Activated CD8-positive, alpha-beta T cell treated with anti-CD3 and anti-CD28 coated beads for 36 hours (primary cell): ENCODE data around the gene RHOV. TPM values are rescaled to one million over a fixed set of nuclear protein-coding genes. Genes with fewer than 3 reads are reported as not detected.

ENCODE experiments used
- ATAC-seq: fragments of 200-7000 bp; cut with Tn5 transposase; one replicate; pipeline ENCODE4 v1.10.0; 2021; ENCODE audit warnings: mild to moderate bottlenecking, moderate library complexity
- CTCF ChIA-PET: fragments of 350-600 bp; sonication (Branson Sonifier 250); formaldehyde crosslinking; loops from one replicate; lab custom pipeline; 2021; ENCODE audit warnings: antibody characterized with exemption; lab: Charles Lee
- POLR2A ChIA-PET: fragments of 350-600 bp; sonication (Branson Sonifier 250); formaldehyde crosslinking; loops from one replicate; lab custom pipeline; 2021; ENCODE audit warnings: antibody characterized with exemption; lab: Charles Lee
- DNase-seq: peaks from one replicate; pipeline ENCODE4 v3.0.0-alpha.2; 2020
- H3K27ac Mint-ChIP-seq: one replicate; pipeline ENCODE4 v1.8.0; 2021; ENCODE audit warnings: mild to moderate bottlenecking, mixed read lengths
- H3K27me3 Mint-ChIP-seq: one replicate; pipeline ENCODE4 v1.8.0; 2021; ENCODE audit warnings: mixed read lengths
- H3K36me3 Mint-ChIP-seq: one replicate; pipeline ENCODE4 v1.8.0; 2021; ENCODE audit warnings: low read depth, mixed read lengths
- H3K4me1 Mint-ChIP-seq: one replicate; pipeline ENCODE4 v1.8.0; 2021; ENCODE audit warnings: low read depth, mixed read lengths
- H3K4me3 Mint-ChIP-seq: one replicate; pipeline ENCODE4 v1.8.0; 2021; ENCODE audit warnings: mild to moderate bottlenecking, moderate library complexity, mixed read lengths
- H3K9me3 Mint-ChIP-seq: one replicate; pipeline ENCODE4 v1.8.0; 2021; ENCODE audit warnings: mixed read lengths
- intact Hi-C: fragments of 100-400 bp; cut with micrococcal nuclease; formaldehyde crosslinking; loops from one replicate; pipeline ENCODE4 v1.10.0; 2022
- total RNA-seq, 2 experiments: library from RNA; stranded (reverse); gene quantifications; one replicate each; pipeline ENCODE4 v1.2.3, GENCODE V29; 2021
- TF ChIP-seq, protein P1 (sequence below): fragments of 200-600 bp; IDR thresholded peaks from one replicate; pipeline ENCODE4 v1.8.0; 2022; ENCODE audit warnings: antibody characterized with exemption, mild to moderate bottlenecking

RHOV gene
- total RNA-seq, 2 experiments from 2014 or later = 0.40 to 0.41 TPM

DNA sequence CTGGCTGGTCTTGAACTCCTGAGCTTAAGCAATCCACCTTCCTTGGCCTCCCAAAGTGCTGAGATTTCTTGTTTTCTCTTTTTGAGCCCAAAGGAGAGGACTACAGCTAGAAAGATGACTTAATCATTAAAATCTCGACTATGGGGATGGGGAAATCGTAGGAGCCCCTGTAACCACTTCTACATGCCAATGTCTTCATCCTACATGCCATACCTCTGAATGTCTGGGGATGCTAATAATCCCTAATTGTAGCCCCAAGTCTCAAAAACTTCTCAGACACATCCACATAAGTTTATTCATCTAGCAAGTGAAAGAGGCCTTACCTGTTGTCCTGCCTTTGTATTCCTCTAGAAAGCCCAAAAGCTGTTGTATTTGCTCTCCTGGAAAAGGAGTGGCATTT, 3.7 kb upstream of the RHOV start:
- Mint-ChIP-seq H3K36me3 (no peaks in the 10 kb centered on the region), H3K27ac (no peak overlapping the region), H3K9me3 (peaks cover 1% of the 10 kb centered on the region), H3K4me3 (no peak overlapping the region), H3K27me3 (peaks cover 9% of the 10 kb centered on the region), H3K4me1 (peaks cover 18% of the 10 kb centered on the region)
- TF ChIP-seq, protein P1, sequence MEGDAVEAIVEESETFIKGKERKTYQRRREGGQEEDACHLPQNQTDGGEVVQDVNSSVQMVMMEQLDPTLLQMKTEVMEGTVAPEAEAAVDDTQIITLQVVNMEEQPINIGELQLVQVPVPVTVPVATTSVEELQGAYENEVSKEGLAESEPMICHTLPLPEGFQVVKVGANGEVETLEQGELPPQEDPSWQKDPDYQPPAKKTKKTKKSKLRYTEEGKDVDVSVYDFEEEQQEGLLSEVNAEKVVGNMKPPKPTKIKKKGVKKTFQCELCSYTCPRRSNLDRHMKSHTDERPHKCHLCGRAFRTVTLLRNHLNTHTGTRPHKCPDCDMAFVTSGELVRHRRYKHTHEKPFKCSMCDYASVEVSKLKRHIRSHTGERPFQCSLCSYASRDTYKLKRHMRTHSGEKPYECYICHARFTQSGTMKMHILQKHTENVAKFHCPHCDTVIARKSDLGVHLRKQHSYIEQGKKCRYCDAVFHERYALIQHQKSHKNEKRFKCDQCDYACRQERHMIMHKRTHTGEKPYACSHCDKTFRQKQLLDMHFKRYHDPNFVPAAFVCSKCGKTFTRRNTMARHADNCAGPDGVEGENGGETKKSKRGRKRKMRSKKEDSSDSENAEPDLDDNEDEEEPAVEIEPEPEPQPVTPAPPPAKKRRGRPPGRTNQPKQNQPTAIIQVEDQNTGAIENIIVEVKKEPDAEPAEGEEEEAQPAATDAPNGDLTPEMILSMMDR = no peak
- ChIA-PET POLR2A (no interaction called here), CTCF (interaction anchor here (0.8 to 5.2 kb wide), 3 partner anchors 14 to 64 kb away, joined by 4 to 40 read pairs (median 6); partner anchors contain the start of gene VPS18)
- intact Hi-C loops = no loop called here
- no peak for ATAC-seq
- no peak for DNase-seq

DNA sequence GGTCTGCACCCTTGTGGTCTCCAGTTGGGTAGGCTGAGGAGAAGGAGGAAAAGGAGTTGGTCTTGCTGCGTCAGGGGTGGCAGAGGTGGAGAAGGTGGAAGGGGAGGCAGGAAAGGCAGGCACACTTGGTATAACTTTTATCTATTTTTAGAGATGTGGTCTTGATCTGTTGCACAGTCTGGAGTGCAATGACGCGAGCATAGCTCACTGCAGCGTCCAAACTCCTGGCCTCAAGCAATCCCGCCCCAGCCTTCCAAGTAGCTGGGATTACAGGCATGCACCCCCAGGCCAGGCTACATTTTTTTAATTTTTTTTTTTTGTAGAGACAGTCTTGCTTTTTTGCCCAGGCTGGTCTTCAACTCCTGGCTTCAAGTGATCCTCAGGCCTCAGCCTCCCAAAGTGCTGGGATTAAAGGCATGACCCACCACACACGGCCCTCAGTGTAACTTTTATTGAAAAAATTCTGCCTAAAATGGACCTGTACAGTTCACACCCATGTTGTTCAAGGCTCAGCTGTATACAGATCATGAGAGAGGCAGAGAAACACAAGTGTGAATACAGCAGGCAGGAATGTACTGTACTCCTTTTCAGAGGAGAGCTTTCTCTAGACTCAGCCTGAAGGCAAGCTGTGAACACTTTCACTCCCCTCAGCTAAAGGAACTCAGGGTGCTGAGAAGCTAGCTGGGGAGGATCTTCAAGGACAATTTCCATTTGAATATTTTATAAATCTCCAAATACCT, 2.1 kb upstream of the RHOV start:
- Mint-ChIP-seq H3K4me3 (no peak overlapping the region), H3K36me3 (no peaks in the 10 kb centered on the region), H3K9me3 (no peaks in the 10 kb centered on the region), H3K4me1 (peaks cover 31% of the 10 kb centered on the region), H3K27ac (no peak overlapping the region), H3K27me3 (peaks cover 9% of the 10 kb centered on the region)
- ATAC-seq = no peak
- intact Hi-C loops = no loop called here
- CTCF ChIA-PET = interaction anchor here (5.2 kb wide), 1 partner anchor 19 kb away, joined by 40 read pairs; the partner anchor contains the start of gene VPS18
- POLR2A ChIA-PET = interaction anchor here (0.6 to 0.7 kb wide), 2 partner anchors 16 to 213 kb away, joined by 3 read pairs; no protein-coding TSS in a partner anchor
- TF ChIP-seq, protein P1 = no peak
- DNase-seq = no peak

DNA sequence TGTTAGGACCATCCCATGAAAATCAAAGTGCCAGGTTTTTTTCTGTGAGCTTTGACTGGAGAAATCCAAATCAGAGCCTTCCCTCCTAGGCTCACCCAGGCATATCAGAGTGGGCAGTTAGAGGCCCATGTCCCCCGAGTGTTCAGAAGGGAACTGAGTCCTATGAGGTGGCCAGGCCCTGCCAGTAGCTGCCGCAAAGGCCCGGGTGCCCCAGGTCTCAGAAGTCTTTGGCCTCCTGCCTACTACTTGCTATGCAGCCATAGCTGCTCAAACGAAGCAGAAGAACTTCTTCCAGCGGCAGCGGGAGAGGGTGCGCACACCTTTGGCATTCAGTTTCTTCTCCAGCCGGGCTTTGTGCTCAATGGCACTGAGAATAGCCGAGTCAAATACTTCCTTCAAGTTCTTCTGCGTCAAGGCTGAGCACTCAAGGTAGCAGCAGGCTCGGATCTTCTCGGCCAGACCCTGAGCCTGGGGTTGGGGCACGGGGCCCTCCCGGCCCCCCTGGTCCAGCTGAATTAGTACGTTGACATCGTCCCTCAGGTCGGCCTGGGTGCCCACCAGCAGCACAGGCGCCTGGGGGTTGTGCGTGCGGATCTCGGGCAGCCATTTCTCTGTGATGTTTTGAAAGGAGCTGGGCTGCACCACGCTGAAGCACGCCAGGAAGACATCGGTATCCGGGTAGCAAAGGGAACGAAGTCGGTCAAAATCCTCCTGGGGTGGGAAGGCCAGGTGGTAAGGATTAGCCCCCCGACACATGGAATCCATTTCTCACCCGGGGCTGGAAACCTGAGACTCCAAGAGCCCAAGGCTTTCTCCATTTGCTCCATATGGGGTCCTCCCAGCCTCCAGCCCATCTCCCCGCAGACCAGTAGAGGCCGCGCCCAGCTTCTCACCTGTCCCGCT, 992 bp downstream of the RHOV start:
- TF ChIP-seq, protein P1 = no peak

DNA sequence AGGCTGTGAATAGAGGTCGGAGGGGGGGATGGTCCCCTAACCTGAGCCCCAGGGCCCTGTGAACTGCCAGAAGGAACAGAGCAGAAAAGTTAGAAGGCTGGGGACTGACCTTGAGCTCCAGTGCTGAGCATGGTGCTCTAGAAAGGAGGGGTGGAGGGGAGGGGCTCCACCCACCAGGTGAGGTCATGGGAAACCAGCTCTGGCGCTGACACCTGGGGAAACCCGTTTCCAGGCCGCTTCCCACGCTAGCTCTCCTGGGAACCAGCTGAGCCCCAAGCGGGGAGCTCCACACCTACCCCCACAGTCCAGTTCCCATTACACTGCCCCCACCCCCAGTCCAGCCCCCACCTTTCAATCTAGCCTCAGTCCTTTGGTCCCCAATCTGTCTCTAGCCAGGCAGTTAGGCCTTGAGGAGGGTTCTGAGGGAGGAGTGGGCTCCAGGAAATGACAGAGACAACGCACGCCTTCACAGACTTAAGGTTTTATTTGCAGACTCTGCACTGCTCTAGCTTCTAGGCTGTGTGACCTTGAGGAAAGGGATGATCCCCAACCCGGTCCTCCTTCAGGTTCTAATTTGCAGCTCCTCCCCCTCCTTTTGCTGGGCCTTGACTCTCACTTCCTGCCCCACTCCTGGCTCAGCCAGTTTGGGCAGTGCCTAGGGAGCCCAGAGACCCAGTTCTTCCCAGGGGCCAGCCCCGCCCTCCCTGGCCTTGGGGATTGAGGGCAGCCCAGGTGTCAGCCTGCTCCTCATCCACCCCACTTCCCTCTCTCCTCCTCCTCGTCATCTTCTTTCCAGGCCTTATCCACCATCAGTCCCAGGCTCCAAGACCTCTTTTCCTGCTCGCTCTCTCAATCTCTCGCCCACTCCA, 2.1 kb downstream of the RHOV start:
- TF ChIP-seq, protein P1 = no peak
- Mint-ChIP-seq H3K27ac (no peak overlapping the region), H3K4me1 (peaks cover 18% of the 10 kb centered on the region), H3K36me3 (no peaks in the 10 kb centered on the region), H3K4me3 (no peak overlapping the region), H3K9me3 (no peaks in the 10 kb centered on the region), H3K27me3 (peaks cover 9% of the 10 kb centered on the region)
- ATAC-seq (peak; percentile 34), DNase-seq (peak; percentile 56)
- intact Hi-C loops = no loop called here
- ChIA-PET POLR2A (interaction anchor here (0.6 to 2.7 kb wide), 7 partner anchors 9 to 1106 kb away, joined by 3 to 12 read pairs (median 3); partner anchors contain the start of genes DLL4 and VPS18), CTCF (interaction anchor here (0.6 to 4.2 kb wide), 5 partner anchors 18 to 30 kb away, joined by 4 to 31 read pairs (median 10); partner anchors contain the start of gene VPS18)

More for the DNA sequence above, 992 bp downstream of the RHOV start:
- H3K4me1 Mint-ChIP-seq = peaks cover 18% of the 10 kb centered on the region
- no peak overlapping the region for H3K27ac Mint-ChIP-seq
- ChIA-PET POLR2A (interaction anchor here (0.8 to 1.8 kb wide), 4 partner anchors 10 to 104 kb away, joined by 4 to 5 read pairs (median 4); partner anchors contain the start of gene VPS18), CTCF (interaction anchor here (0.7 to 4.2 kb wide), 11 partner anchors 12 to 68 kb away, joined by 3 to 25 read pairs (median 6); partner anchors contain the start of genes SPINT1 and VPS18)
- H3K36me3 Mint-ChIP-seq = no peaks in the 10 kb centered on the region
- ATAC-seq = no peak
- peak overlapping the region; percentile 77 for H3K4me3 Mint-ChIP-seq
- no peaks in the 10 kb centered on the region for H3K9me3 Mint-ChIP-seq
- intact Hi-C loops = no loop called here
- no peak for DNase-seq
- peaks cover 9% of the 10 kb centered on the region for H3K27me3 Mint-ChIP-seq
